PC-3 (cell line): ENCODE data around the gene MCRIP2. TPM values are rescaled to one million over a fixed set of nuclear protein-coding genes. Genes with fewer than 3 reads are reported as not detected.

ENCODE experiments used
- ATAC-seq: fragments of 200-7000 bp; cut with Tn5 transposase; 2 replicates; pipeline ENCODE4 v1.9.1; 2020; ENCODE audit warnings: mild to moderate bottlenecking, moderate library complexity
- BruUV-seq: library from RNA; stranded (reverse); fragments of 400-500 nt; replicated peaks from 2 replicates; lab custom pipeline; 2021; lab: Mats Ljungman, UMichigan
- CTCF ChIA-PET: fragments of 300-600 bp; sonication (Branson Sonifier 250); formaldehyde crosslinking; loops from one replicate; lab custom pipeline; 2022; ENCODE audit warnings: antibody characterized with exemption; lab: Charles Lee
- POLR2A ChIA-PET: fragments of 300-600 bp; sonication (Branson Sonifier 250); formaldehyde crosslinking; loops from one replicate; lab custom pipeline; 2022; ENCODE audit warnings: antibody characterized with exemption; ENCODE audit not compliant: unreplicated experiment; lab: Charles Lee
- DNase-seq: peaks from one replicate; pipeline ENCODE4 v3.0.0-alpha.2; 2015
- H2AFZ ChIP-seq: fragments of 300-600 bp; sonication (generic); 2 replicates; pipeline ENCODE4 v1.6.0; 2016; ENCODE audit warnings: antibody characterized with exemption, low read length
- H3F3A ChIP-seq: fragments of 300-600 bp; sonication (generic); one replicate; pipeline ENCODE4 v1.6.0; 2017; ENCODE audit warnings: antibody characterized with exemption, low read length, control low read depth, mild to moderate bottlenecking; ENCODE audit not compliant: unreplicated experiment
- H3K27ac ChIP-seq: fragments of 300-600 bp; sonication (generic); 2 replicates; pipeline ENCODE4 v1.5.1; 2016; ENCODE audit warnings: mild to moderate bottlenecking, low read length
- H3K27me3 ChIP-seq: fragments of 300-600 bp; sonication (generic); 2 replicates; pipeline ENCODE4 v1.6.1; 2016; ENCODE audit warnings: low read length, mixed read lengths
- H3K36me3 ChIP-seq: fragments of 300-600 bp; sonication (generic); 2 replicates; pipeline ENCODE4 v1.6.1; 2016; ENCODE audit warnings: low read depth, mixed run types, low read length, mixed read lengths
- H3K4me1 ChIP-seq: fragments of 300-600 bp; sonication (generic); 2 replicates; pipeline ENCODE4 v1.5.1; 2016; ENCODE audit warnings: low read length; ENCODE audit not compliant: insufficient read depth
- H3K4me2 ChIP-seq: fragments of 300-600 bp; sonication (generic); 2 replicates; pipeline ENCODE4 v1.6.0; 2016; ENCODE audit warnings: low read length
- H3K4me3 ChIP-seq: fragments of 300-600 bp; sonication (generic); 2 replicates; pipeline ENCODE4 v1.5.1; 2016; ENCODE audit warnings: mild to moderate bottlenecking, low read length, mixed read lengths
- H3K79me2 ChIP-seq: fragments of 300-600 bp; sonication (generic); 2 replicates; pipeline ENCODE4 v1.6.1; 2017; ENCODE audit warnings: low read length, mixed read lengths
- H3K9ac ChIP-seq: fragments of 300-600 bp; sonication (generic); 2 replicates; pipeline ENCODE4 v1.6.0; 2016; ENCODE audit warnings: mild to moderate bottlenecking, low read length
- H3K9me2 ChIP-seq: fragments of 300-600 bp; sonication (generic); replicated peaks from 2 replicates; pipeline ENCODE4 v1.6.1; 2016; ENCODE audit warnings: mixed run types, low read length, mixed read lengths
- H3K9me3 ChIP-seq: fragments of 300-600 bp; sonication (generic); 2 replicates; pipeline ENCODE4 v1.6.1; 2016; ENCODE audit warnings: low read length, mixed read lengths
- H4K20me1 ChIP-seq: fragments of 300-600 bp; sonication (generic); 2 replicates; pipeline ENCODE4 v1.6.1; 2016; ENCODE audit warnings: low read length, mixed read lengths
- CTCF ChIP-seq: fragments of 300-600 bp; sonication (generic); conservative IDR thresholded peaks from 2 replicates; pipeline ENCODE4 v1.5.1; 2017; ENCODE audit warnings: antibody characterized with exemption, low read depth, mild to moderate bottlenecking, low read length
- EZH2 ChIP-seq: fragments of 300-600 bp; sonication (generic); IDR thresholded peaks from one replicate; pipeline ENCODE4 v1.6.1; 2017; ENCODE audit warnings: antibody characterized with exemption, mild to moderate bottlenecking, low read length; ENCODE audit not compliant: unreplicated experiment
- EZH2phosphoT487 ChIP-seq: fragments of 300-600 bp; sonication (generic); IDR thresholded peaks from 2 replicates; pipeline ENCODE4 v1.6.1; 2018; ENCODE audit warnings: mild to moderate bottlenecking, antibody characterized with exemption, low read length, borderline replicate concordance
- intact Hi-C: fragments of 100-400 bp; cut with micrococcal nuclease; formaldehyde crosslinking; loops from 2 replicates; pipeline ENCODE4 v1.9.0; 2023
- total RNA-seq: library from RNA; depleted of rRNA; stranded (reverse); fragments of >200 nt; gene quantifications from 2 replicates; pipeline ENCODE4 v1.2.3, GENCODE V29; 2014

The MCRIP2 gene
- total RNA-seq, 1 experiment from 2014 or later: 83.5 TPM

- BruUV-seq: no TSS peak
- H3K9ac ChIP-seq: peak overlapping the region; percentile 74
- CTCF ChIA-PET: no interaction called here
- peaks cover 6% of the 10 kb centered on the region for H3K36me3 ChIP-seq
- POLR2A ChIA-PET: no interaction called here
- peak overlapping the region; percentile 90 for H3K4me2 ChIP-seq
- H2AFZ ChIP-seq: no peak overlapping the region
- TF ChIP-seq EZH2 (no peak), EZH2phosphoT487 (no peak), CTCF (no peak)
- DNase-seq (no peak), ATAC-seq (no peak)
- H3K4me3 ChIP-seq: peak overlapping the region; percentile 78
- H3K4me1 ChIP-seq: peaks cover 26% of the 10 kb centered on the region
- intact Hi-C loops: no loop called here
- H3K27ac ChIP-seq: 0 out of 2 replicates have a peak overlapping the region, but pooled peaks have one; percentile 10
- H4K20me1 ChIP-seq: peaks cover 10% of the 10 kb centered on the region; the same call in 1 of the 2 replicates
- H3K9me3 ChIP-seq: no peaks in the 10 kb centered on the region
- H3F3A ChIP-seq: no peaks in the 10 kb centered on the region
- peaks cover 35% of the 10 kb centered on the region for H3K79me2 ChIP-seq
- no peaks in the 10 kb centered on the region for H3K9me2 ChIP-seq
- no peaks in the 10 kb centered on the region for H3K27me3 ChIP-seq
Observed at GRCh38 chr16:680625-680945, 39.0 kb downstream of the MCRIP2 start.

GRCh38 chr16:680967-681745 is 39.5 kb downstream of the MCRIP2 start:
- Histone ChIP-seq H3K79me2 (peaks cover 35% of the 10 kb centered on the region), H3K4me3 (peak overlapping the region; percentile 78), H3K27ac (0 out of 2 replicates have a peak overlapping the region, but pooled peaks have one; percentile 10), H3K4me2 (peak overlapping the region; percentile 90), H2AFZ (no peak overlapping the region), H3K9me2 (no peaks in the 10 kb centered on the region), H3K36me3 (peaks cover 6% of the 10 kb centered on the region), H3K27me3 (no peaks in the 10 kb centered on the region), H3K4me1 (peaks cover 26% of the 10 kb centered on the region), H3K9me3 (no peaks in the 10 kb centered on the region), H3F3A (no peaks in the 10 kb centered on the region), H4K20me1 (peaks cover 10% of the 10 kb centered on the region; the same call in 1 of the 2 replicates), H3K9ac (peak overlapping the region; percentile 74)
- peak; percentile 44 for DNase-seq
- no peak for TF ChIP-seq EZH2phosphoT487
- no peak for TF ChIP-seq EZH2
- TF ChIP-seq CTCF: peak; percentile 19; the same call in 1 of the 2 replicates
- POLR2A ChIA-PET: interaction anchor here (0.6 kb wide), 1 partner anchor 300 kb away, joined by 3 read pairs; the partner anchor contains the start of gene SOX8
- BruUV-seq: no TSS peak
- CTCF ChIA-PET: no interaction called here
- intact Hi-C loops: no loop called here
- ATAC-seq: 0 out of 2 replicates have a peak, but pooled peaks have one; percentile 0
